ENCODE measurements around the gene POLR1A.

- no peak for TF ChIP-seq CTCF (IDR thresholded peaks at IDR 0.05)
- no peak for TF ChIP-seq POLR2A (IDR thresholded peaks at IDR 0.05)
- no peak for TF ChIP-seq EP300 (IDR thresholded peaks at IDR 0.05)
Measured at GRCh38 chr2:85983766-85984165, 121.9 kb downstream of the POLR1A start.
